ENCODE measurements around the gene ELP2.

DNA sequence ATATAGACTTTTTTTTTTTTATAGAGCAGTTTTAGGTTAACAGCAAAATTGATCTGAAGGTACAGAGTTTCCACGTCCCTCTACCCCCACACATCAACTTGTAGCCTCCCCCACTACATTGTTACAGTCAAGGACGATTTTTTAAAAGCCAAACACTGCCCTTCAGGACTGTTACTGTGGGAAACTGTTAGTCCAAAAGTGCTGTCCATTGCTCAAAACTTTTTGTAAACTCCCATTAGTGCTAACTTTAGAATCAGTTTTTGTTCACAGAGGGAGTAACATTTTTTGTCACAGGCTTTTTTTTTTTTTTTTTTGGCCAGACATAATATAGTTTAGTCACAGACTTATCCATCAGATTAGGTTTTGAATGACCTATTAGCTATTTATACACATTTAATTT, 24.1 kb downstream of the ELP2 start:
- TF ChIP-seq, protein P1, sequence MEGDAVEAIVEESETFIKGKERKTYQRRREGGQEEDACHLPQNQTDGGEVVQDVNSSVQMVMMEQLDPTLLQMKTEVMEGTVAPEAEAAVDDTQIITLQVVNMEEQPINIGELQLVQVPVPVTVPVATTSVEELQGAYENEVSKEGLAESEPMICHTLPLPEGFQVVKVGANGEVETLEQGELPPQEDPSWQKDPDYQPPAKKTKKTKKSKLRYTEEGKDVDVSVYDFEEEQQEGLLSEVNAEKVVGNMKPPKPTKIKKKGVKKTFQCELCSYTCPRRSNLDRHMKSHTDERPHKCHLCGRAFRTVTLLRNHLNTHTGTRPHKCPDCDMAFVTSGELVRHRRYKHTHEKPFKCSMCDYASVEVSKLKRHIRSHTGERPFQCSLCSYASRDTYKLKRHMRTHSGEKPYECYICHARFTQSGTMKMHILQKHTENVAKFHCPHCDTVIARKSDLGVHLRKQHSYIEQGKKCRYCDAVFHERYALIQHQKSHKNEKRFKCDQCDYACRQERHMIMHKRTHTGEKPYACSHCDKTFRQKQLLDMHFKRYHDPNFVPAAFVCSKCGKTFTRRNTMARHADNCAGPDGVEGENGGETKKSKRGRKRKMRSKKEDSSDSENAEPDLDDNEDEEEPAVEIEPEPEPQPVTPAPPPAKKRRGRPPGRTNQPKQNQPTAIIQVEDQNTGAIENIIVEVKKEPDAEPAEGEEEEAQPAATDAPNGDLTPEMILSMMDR (IDR thresholded peaks at IDR 0.05), result no peak
- TF ChIP-seq POLR2AphosphoS5 (IDR thresholded peaks at IDR 0.05), result no peak
- TF ChIP-seq POLR2A (IDR thresholded peaks at IDR 0.05), result no peak
- no peak for TF ChIP-seq EP300 (IDR thresholded peaks at IDR 0.05)

Data from suprapubic skin (tissue), 4 donors.